Activated naive CD4-positive, alpha-beta T cell treated with anti-CD3 and anti-CD28 coated beads, Interleukin-2, amount 10 ng/mL, durations not matched to agents 7 days and 5 days (primary cell): ENCODE data around the gene C2orf69.
A peak's percentile ranks its signal among the peaks of the same experiment; 100 is the strongest.

Experiments
- CTCF ChIA-PET: fragments of 350-600 bp; sonication (Branson Sonifier 250); formaldehyde crosslinking; loops from one replicate; lab custom pipeline; 2021; ENCODE audit warnings: antibody characterized with exemption; lab: Charles Lee
- DNase-seq: peaks from one replicate; pipeline ENCODE4 v3.0.0-alpha.2; 2020
- H3K27ac Mint-ChIP-seq: one replicate; pipeline ENCODE4 v1.8.0; 2021; ENCODE audit warnings: mild to moderate bottlenecking, moderate library complexity, mixed read lengths
- H3K27me3 Mint-ChIP-seq: one replicate; pipeline ENCODE4 v1.8.0; 2021; ENCODE audit warnings: mild to moderate bottlenecking, mixed read lengths
- H3K36me3 Mint-ChIP-seq: one replicate; pipeline ENCODE4 v1.8.0; 2021; ENCODE audit warnings: mixed read lengths
- H3K4me1 Mint-ChIP-seq: one replicate; pipeline ENCODE4 v1.8.0; 2021; ENCODE audit warnings: mixed read lengths
- H3K4me3 Mint-ChIP-seq: one replicate; pipeline ENCODE4 v1.8.0; 2021; ENCODE audit warnings: mild to moderate bottlenecking, moderate library complexity, mixed read lengths
- H3K9me3 Mint-ChIP-seq: one replicate; pipeline ENCODE4 v1.8.0; 2021; ENCODE audit warnings: mixed read lengths

C2orf69 gene

GRCh38 chr2:199929262-199929661 lies 18.2 kb downstream of the C2orf69 start:
- Mint-ChIP-seq H3K9me3 (no peaks in the 10 kb centered on the region), H3K36me3 (peaks cover 30% of the 10 kb centered on the region), H3K27ac (no peak overlapping the region), H3K27me3 (no peaks in the 10 kb centered on the region), H3K4me3 (no peak overlapping the region), H3K4me1 (peaks cover 2% of the 10 kb centered on the region)
- CTCF ChIA-PET = interaction anchor here (1.1 kb wide), 1 partner anchor 783 kb away, joined by 3 read pairs; no protein-coding TSS in a partner anchor
- no peak for DNase-seq

DNA sequence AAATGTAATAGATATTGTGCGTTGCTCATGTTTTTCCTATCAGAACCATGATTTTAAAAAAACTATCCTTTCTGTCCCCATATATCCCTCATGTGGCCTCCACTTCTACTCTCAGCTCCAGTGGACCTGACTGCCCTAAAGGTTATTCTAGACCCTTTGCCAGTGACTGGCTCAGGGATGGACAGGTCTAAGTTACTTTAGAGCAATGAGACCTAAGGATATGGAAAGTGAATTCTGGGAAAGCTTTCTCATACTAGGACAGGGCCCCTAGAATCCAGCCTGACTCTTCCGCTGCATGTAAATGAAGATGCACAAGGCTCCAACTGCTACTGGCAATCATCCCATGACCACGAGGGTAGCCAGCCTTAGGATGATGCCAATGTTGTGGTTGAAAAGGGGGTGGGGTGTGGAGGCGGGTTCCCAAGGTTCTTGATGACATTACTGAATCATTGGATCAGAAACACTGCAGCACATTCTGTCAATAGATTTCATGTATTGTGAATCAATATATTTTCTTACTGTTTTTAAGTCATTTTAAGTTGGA lies 21.3 kb downstream of the C2orf69 start:
- Mint-ChIP-seq H3K27me3 (no peaks in the 10 kb centered on the region), H3K4me1 (no peaks in the 10 kb centered on the region), H3K4me3 (no peak overlapping the region), H3K27ac (no peak overlapping the region), H3K36me3 (peaks cover 21% of the 10 kb centered on the region), H3K9me3 (no peaks in the 10 kb centered on the region)
- no peak for DNase-seq
- CTCF ChIA-PET = no interaction called here

DNA sequence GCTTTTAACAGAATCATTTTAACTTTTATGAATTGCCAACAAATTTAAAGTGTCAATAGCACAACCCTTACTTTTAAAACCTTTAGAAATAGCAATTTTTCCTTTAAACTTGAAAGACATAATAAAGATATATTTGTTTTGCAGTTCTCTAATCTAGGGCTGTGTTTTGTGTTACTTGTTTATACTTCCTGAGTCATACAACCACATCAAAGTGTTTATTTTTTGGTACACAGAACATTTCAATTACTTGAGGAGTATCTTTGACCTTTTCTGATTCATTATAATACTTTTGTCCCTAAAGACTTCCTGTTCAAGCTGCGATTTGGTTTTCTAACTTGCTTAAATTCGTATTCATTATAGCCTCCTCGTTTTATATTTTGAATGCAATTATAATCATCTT lies 22.4 kb downstream of the C2orf69 start:
- Mint-ChIP-seq H3K27me3 (no peaks in the 10 kb centered on the region), H3K36me3 (peaks cover 24% of the 10 kb centered on the region), H3K4me3 (no peak overlapping the region), H3K4me1 (no peaks in the 10 kb centered on the region), H3K27ac (no peak overlapping the region), H3K9me3 (no peaks in the 10 kb centered on the region)
- CTCF ChIA-PET = interaction anchor here (0.6 kb wide), 1 partner anchor 16 kb away, joined by 3 read pairs; no protein-coding TSS in a partner anchor
- DNase-seq = no peak

- CTCF ChIA-PET = no interaction called here
- Mint-ChIP-seq H3K4me3 (no peak overlapping the region), H3K27me3 (no peaks in the 10 kb centered on the region), H3K4me1 (peaks cover 3% of the 10 kb centered on the region), H3K27ac (no peak overlapping the region), H3K36me3 (peaks cover 24% of the 10 kb centered on the region), H3K9me3 (no peaks in the 10 kb centered on the region)
- no peak for DNase-seq
These were observed 25.5 kb downstream of the C2orf69 start for GRCh38 chr2:199936554-199936953.

GRCh38 chr2:199940373-199940772 lies 29.3 kb downstream of the C2orf69 start:
- DNase-seq = no peak

DNA sequence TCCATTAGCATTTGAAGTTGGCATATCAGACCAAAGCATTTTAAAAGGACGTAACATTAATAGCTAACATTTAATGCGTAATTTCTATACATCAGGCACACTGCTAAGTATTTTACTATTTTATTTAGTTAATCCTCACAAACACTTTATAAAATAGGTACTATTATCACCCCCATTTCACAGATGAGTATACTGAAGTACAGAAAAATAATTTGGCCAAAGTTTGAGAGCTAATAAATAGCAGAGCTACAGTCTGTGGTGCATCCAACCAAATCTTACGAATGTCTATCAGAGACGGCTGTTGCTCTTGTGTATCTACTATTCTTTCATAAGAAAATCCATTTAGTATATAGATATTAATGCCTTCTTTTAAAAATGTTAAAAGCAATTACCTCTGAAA lies 32.3 kb downstream of the C2orf69 start:
- no peaks in the 10 kb centered on the region for H3K9me3 Mint-ChIP-seq

More at GRCh38 chr2:199940373-199940772, 29.3 kb downstream of the C2orf69 start:
- Mint-ChIP-seq H3K9me3 (no peaks in the 10 kb centered on the region), H3K4me1 (peaks cover 3% of the 10 kb centered on the region), H3K4me3 (no peak overlapping the region), H3K27me3 (no peaks in the 10 kb centered on the region), H3K27ac (no peak overlapping the region), H3K36me3 (peaks cover 23% of the 10 kb centered on the region)
- CTCF ChIA-PET = interaction anchor here (1.0 to 4.1 kb wide), 8 partner anchors 11 to 543 kb away, joined by 3 to 11 read pairs (median 3); no protein-coding TSS in a partner anchor

GRCh38 chr2:199946196-199946595 lies 35.1 kb downstream of the C2orf69 start:
- peaks cover 19% of the 10 kb centered on the region for H3K36me3 Mint-ChIP-seq
- no peak overlapping the region for H3K4me3 Mint-ChIP-seq
- CTCF ChIA-PET = no interaction called here

More for the DNA sequence above, 32.3 kb downstream of the C2orf69 start:
- DNase-seq = no peak
- Mint-ChIP-seq H3K36me3 (peaks cover 26% of the 10 kb centered on the region), H3K4me3 (no peak overlapping the region), H3K4me1 (peaks cover 3% of the 10 kb centered on the region), H3K27me3 (no peaks in the 10 kb centered on the region), H3K27ac (no peak overlapping the region)
- CTCF ChIA-PET = interaction anchor here (4.1 kb wide), 1 partner anchor 239 kb away, joined by 11 read pairs; no protein-coding TSS in a partner anchor

GRCh38 chr2:199946836-199947235 lies 35.7 kb downstream of the C2orf69 start:
- DNase-seq = no peak
- Mint-ChIP-seq H3K9me3 (no peaks in the 10 kb centered on the region), H3K27me3 (no peaks in the 10 kb centered on the region), H3K36me3 (peaks cover 19% of the 10 kb centered on the region), H3K4me1 (peaks cover 10% of the 10 kb centered on the region), H3K27ac (no peak overlapping the region), H3K4me3 (no peak overlapping the region)
- CTCF ChIA-PET = no interaction called here

More at GRCh38 chr2:199946196-199946595, 35.1 kb downstream of the C2orf69 start:
- peaks cover 6% of the 10 kb centered on the region for H3K4me1 Mint-ChIP-seq
- no peak overlapping the region for H3K27ac Mint-ChIP-seq
- no peaks in the 10 kb centered on the region for H3K27me3 Mint-ChIP-seq
- no peak for DNase-seq
- H3K9me3 Mint-ChIP-seq = no peaks in the 10 kb centered on the region

DNA sequence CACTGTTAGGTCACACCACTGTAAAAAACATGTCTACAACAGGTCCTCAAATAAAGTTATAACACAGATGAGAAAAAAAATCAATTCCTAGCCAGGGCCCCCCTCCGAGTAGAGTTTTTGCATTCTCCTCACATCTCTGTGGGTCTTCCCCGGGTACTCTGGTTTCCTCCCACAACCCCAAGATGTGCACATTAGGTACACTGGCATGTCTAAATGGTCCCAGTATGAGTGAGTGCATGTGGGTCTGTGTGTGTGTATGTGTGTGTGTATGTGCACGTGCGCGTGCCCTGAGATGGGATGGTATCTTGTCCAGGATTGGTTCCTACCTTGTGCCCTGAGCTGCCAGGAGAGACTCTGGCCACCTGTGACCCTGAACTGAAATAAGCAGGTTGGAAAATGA lies 39.3 kb downstream of the C2orf69 start:
- DNase-seq = no peak
- no peaks in the 10 kb centered on the region for H3K9me3 Mint-ChIP-seq
- H3K4me3 Mint-ChIP-seq = no peak overlapping the region
- CTCF ChIA-PET = interaction anchor here (1.2 kb wide), 1 partner anchor 11 kb away, joined by 3 read pairs; no protein-coding TSS in a partner anchor
- no peaks in the 10 kb centered on the region for H3K27me3 Mint-ChIP-seq
- H3K36me3 Mint-ChIP-seq = peaks cover 16% of the 10 kb centered on the region
- peaks cover 40% of the 10 kb centered on the region for H3K4me1 Mint-ChIP-seq
- H3K27ac Mint-ChIP-seq = no peak overlapping the region

GRCh38 chr2:199951023-199951422 lies 39.9 kb downstream of the C2orf69 start:
- H3K27ac Mint-ChIP-seq = no peak overlapping the region
- H3K4me3 Mint-ChIP-seq = no peak overlapping the region
- H3K27me3 Mint-ChIP-seq = no peaks in the 10 kb centered on the region
- CTCF ChIA-PET = interaction anchor here (1.2 kb wide), 1 partner anchor 11 kb away, joined by 3 read pairs; no protein-coding TSS in a partner anchor
- DNase-seq = no peak
- peaks cover 41% of the 10 kb centered on the region for H3K4me1 Mint-ChIP-seq
- H3K9me3 Mint-ChIP-seq = no peaks in the 10 kb centered on the region
- H3K36me3 Mint-ChIP-seq = peaks cover 18% of the 10 kb centered on the region

GRCh38 chr2:199955007-199955338 lies 43.9 kb downstream of the C2orf69 start:
- H3K27ac Mint-ChIP-seq = peak overlapping the region; percentile 93
- no peak for DNase-seq
- peak overlapping the region; percentile 96 for H3K4me3 Mint-ChIP-seq
- H3K27me3 Mint-ChIP-seq = no peaks in the 10 kb centered on the region
- peaks cover 71% of the 10 kb centered on the region for H3K4me1 Mint-ChIP-seq
- CTCF ChIA-PET = interaction anchor here (0.9 kb wide), 1 partner anchor 10 kb away, joined by 3 read pairs; no protein-coding TSS in a partner anchor
- no peaks in the 10 kb centered on the region for H3K9me3 Mint-ChIP-seq
- H3K36me3 Mint-ChIP-seq = peaks cover 18% of the 10 kb centered on the region

DNA sequence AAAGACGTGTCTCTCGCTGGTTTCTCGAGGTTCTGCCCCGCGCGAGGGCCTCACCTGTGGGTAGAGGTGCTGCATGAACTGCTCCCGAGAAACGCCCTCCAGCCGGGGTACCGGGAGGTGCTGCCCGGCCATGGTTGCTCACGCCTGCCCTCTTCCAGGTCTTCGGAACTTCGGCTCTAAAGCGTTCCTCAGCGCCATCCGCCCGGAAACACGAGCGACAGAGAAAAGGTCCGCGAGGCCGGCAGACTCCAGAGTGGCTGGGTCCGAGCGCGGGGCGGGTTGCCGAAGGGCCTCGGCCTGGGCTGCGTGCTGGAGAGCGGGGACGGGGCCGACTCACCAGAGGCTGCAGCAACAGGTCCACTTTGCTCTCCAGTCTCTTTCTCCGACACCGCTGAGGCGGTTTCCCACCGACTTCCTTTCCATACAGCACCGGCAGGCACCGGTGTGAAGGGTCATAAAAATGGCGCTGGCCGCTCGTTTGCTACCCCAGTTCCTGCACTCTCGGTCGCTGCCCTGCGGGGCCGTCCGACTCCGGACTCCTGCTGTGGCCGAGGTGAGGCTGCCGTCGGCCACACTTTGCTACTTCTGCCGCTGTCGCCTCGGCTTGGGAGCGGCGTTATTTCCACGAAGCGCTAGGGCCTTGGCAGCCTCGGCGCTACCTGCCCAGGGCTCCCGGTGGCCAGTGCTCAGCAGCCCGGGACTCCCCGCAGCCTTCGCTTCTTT lies 44.4 kb downstream of the C2orf69 start, which contains the start of the genes MAIP1 and TYW5:
Gene MAIP1 (plus strand): TSS at position 244 of the 723 bp plus-strand sequence. CDS start 217 bp downstream, at position 461.
Gene TYW5 (minus strand): TSS at position 153 of the 723 bp plus-strand sequence. CDS start 21 bp downstream, at position 132.
- peaks cover 22% of the 10 kb centered on the region for H3K36me3 Mint-ChIP-seq
- H3K27me3 Mint-ChIP-seq = no peaks in the 10 kb centered on the region
- CTCF ChIA-PET = interaction anchor here (1.0 kb wide), 1 partner anchor 15 kb away, joined by 3 read pairs; no protein-coding TSS in a partner anchor
- no peaks in the 10 kb centered on the region for H3K9me3 Mint-ChIP-seq
- H3K4me1 Mint-ChIP-seq = peaks cover 67% of the 10 kb centered on the region
- peak within 1 kb of the TSS; percentile 93 for H3K27ac Mint-ChIP-seq
- DNase-seq = peak; percentile 84
- H3K4me3 Mint-ChIP-seq = peak within 1 kb of the TSS; percentile 96

GRCh38 chr2:199956062-199956380 lies 44.9 kb downstream of the C2orf69 start:
- no peaks in the 10 kb centered on the region for H3K9me3 Mint-ChIP-seq
- CTCF ChIA-PET = interaction anchor here (1.0 kb wide), 1 partner anchor 16 kb away, joined by 3 read pairs; no protein-coding TSS in a partner anchor
- peak overlapping the region; percentile 96 for H3K4me3 Mint-ChIP-seq
- H3K36me3 Mint-ChIP-seq = peaks cover 24% of the 10 kb centered on the region
- H3K27ac Mint-ChIP-seq = peak overlapping the region; percentile 93
- no peak for DNase-seq
- H3K27me3 Mint-ChIP-seq = no peaks in the 10 kb centered on the region
- peaks cover 65% of the 10 kb centered on the region for H3K4me1 Mint-ChIP-seq

- no peak for DNase-seq
- no peaks in the 10 kb centered on the region for H3K9me3 Mint-ChIP-seq
- CTCF ChIA-PET = no interaction called here
- H3K27me3 Mint-ChIP-seq = no peaks in the 10 kb centered on the region
- H3K27ac Mint-ChIP-seq = no peak overlapping the region
- peaks cover 26% of the 10 kb centered on the region for H3K36me3 Mint-ChIP-seq
- H3K4me1 Mint-ChIP-seq = peaks cover 52% of the 10 kb centered on the region
- peak overlapping the region; percentile 5 for H3K4me3 Mint-ChIP-seq
These were observed 46.9 kb downstream of the C2orf69 start for GRCh38 chr2:199958014-199958413.
